Loucy (cell line): Measurements from ENCODE around the gene NDUFAF8.
"Not testable (repeated sequence)": the region's sequence is repeated elsewhere in the genome, so short reads cannot be mapped to it uniquely, and the experiment has no call there.

Source experiments
- H2AFZ ChIP-seq: fragments of 200-600 bp; sonication (generic); 2 replicates; pipeline ENCODE4 v1.6.0; 2016; ENCODE audit warnings: antibody characterized with exemption, mild to moderate bottlenecking, low read length, moderate library complexity
- H3F3A ChIP-seq: fragments of 200-600 bp; 2 replicates; pipeline ENCODE4 v1.6.0; 2016; ENCODE audit warnings: antibody characterized with exemption, low read depth, mild to moderate bottlenecking
- H3K27me3 ChIP-seq: fragments of 200-600 bp; sonication (generic); 2 replicates; pipeline ENCODE4 v1.6.1; 2014; ENCODE audit warnings: low read length, mild to moderate bottlenecking; ENCODE audit not compliant: insufficient read depth, poor library complexity, severe bottlenecking
- H3K36me3 ChIP-seq: fragments of 200-600 bp; sonication (generic); 2 replicates; pipeline ENCODE4 v1.6.1; 2016; ENCODE audit warnings: low read length; ENCODE audit not compliant: insufficient read depth
- H3K4me1 ChIP-seq: fragments of 200-600 bp; sonication (generic); 2 replicates; pipeline ENCODE4 v1.5.1; 2014; ENCODE audit warnings: low read length, mild to moderate bottlenecking; ENCODE audit not compliant: insufficient read depth, poor library complexity, severe bottlenecking
- H3K4me2 ChIP-seq: fragments of 200-600 bp; sonication (generic); 2 replicates; pipeline ENCODE4 v1.6.0; 2014; ENCODE audit warnings: antibody characterized with exemption, low read length, low read depth, mild to moderate bottlenecking; ENCODE audit not compliant: poor library complexity, severe bottlenecking
- H3K4me3 ChIP-seq: fragments of 200-600 bp; sonication (generic); 2 replicates; pipeline ENCODE4 v1.5.1; 2014; ENCODE audit warnings: low read length, mild to moderate bottlenecking, mixed read lengths; ENCODE audit not compliant: poor library complexity, severe bottlenecking
- H3K79me2 ChIP-seq: fragments of 200-600 bp; sonication (generic); 2 replicates; pipeline ENCODE4 v1.6.1; 2014; ENCODE audit warnings: low read length; ENCODE audit not compliant: insufficient read depth
- H3K9ac ChIP-seq: fragments of 200-600 bp; sonication (generic); 2 replicates; pipeline ENCODE4 v1.6.0; 2014; ENCODE audit warnings: mild to moderate bottlenecking, low read depth, low read length, moderate library complexity; ENCODE audit not compliant: poor library complexity, severe bottlenecking
- H3K9me2 ChIP-seq: fragments of 200-600 bp; sonication (generic); replicated peaks from 2 replicates; pipeline ENCODE4 v1.6.1; 2016; ENCODE audit warnings: low read depth, low read length, mixed read lengths
- H3K9me3 ChIP-seq: fragments of 200-600 bp; sonication (generic); 2 replicates; pipeline ENCODE4 v1.6.1; 2014; ENCODE audit warnings: mild to moderate bottlenecking, antibody characterized with exemption, low read length, low read depth; ENCODE audit not compliant: insufficient read depth
- H4K20me1 ChIP-seq: fragments of 200-600 bp; sonication (generic); 2 replicates; pipeline ENCODE4 v1.6.0; 2014; ENCODE audit warnings: antibody characterized with exemption, low read length, mild to moderate bottlenecking; ENCODE audit not compliant: insufficient read depth, poor library complexity, severe bottlenecking
- EZH2phosphoT487 ChIP-seq: fragments of 200-600 bp; IDR thresholded peaks from 2 replicates; pipeline ENCODE4 v1.6.1; 2018; ENCODE audit warnings: antibody characterized with exemption, mild to moderate bottlenecking, moderate library complexity, borderline replicate concordance
- TF ChIP-seq, protein P1 (sequence below): fragments of 200-600 bp; sonication (generic); conservative IDR thresholded peaks from 2 replicates; pipeline ENCODE4 v1.5.1; 2014; ENCODE audit warnings: mild to moderate bottlenecking, antibody characterized with exemption, low read length

Gene NDUFAF8

GRCh38 chr17:81222906-81223761, 16.0 kb upstream of the NDUFAF8 start, which contains the start of gene CEP131:
Gene CEP131 (minus strand): TSS chr17:81222965. CDS start chr17:81220056, 2,909 bp downstream.
- Histone ChIP-seq H4K20me1 (peaks cover 16% of the 10 kb centered on the region), H3K9ac (peak within 1 kb of the TSS; percentile 85), H3K27me3 (no peaks in the 10 kb centered on the region), H3K4me1 (peaks cover 20% of the 10 kb centered on the region), H3K36me3 (0 out of 2 replicates have a peak, but pooled peaks cover 4% of the 10 kb centered on the region), H3K9me2 (no peaks in the 10 kb centered on the region), H3F3A (no peaks in the 10 kb centered on the region; the same call in 1 of the 2 replicates), H3K4me2 (peak within 1 kb of the TSS; percentile 94), H3K9me3 (no peaks in the 10 kb centered on the region), H3K79me2 (peaks cover 27% of the 10 kb centered on the region), H2AFZ (peak within 1 kb of the TSS; percentile 86), H3K4me3 (peak within 1 kb of the TSS; percentile 95)
- TF ChIP-seq EZH2phosphoT487, result no peak
- TF ChIP-seq, protein P1, sequence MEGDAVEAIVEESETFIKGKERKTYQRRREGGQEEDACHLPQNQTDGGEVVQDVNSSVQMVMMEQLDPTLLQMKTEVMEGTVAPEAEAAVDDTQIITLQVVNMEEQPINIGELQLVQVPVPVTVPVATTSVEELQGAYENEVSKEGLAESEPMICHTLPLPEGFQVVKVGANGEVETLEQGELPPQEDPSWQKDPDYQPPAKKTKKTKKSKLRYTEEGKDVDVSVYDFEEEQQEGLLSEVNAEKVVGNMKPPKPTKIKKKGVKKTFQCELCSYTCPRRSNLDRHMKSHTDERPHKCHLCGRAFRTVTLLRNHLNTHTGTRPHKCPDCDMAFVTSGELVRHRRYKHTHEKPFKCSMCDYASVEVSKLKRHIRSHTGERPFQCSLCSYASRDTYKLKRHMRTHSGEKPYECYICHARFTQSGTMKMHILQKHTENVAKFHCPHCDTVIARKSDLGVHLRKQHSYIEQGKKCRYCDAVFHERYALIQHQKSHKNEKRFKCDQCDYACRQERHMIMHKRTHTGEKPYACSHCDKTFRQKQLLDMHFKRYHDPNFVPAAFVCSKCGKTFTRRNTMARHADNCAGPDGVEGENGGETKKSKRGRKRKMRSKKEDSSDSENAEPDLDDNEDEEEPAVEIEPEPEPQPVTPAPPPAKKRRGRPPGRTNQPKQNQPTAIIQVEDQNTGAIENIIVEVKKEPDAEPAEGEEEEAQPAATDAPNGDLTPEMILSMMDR, result no peak

DNA sequence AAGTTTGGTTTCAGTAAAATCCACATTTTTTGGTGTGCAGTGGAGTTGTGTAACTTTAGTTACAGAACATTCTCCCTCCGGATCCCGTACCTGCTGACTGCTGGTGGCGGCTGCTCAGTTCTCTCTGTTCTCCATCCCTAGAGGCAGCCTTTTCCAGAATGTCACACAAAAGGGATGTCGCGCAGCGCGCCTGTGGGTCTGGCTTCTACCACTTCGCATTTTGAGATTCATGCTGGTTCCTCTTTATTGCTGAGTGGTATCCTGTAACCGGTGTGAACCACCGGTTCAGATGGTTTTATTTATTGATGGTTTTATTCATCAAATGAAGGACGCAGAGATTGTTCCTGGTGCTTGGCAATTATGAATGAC, 15.4 kb upstream of the NDUFAF8 start:
- H4K20me1 ChIP-seq, result peaks cover 16% of the 10 kb centered on the region
- H3K27me3 ChIP-seq, result no peaks in the 10 kb centered on the region
- no peak overlapping the region for H3K4me3 ChIP-seq
- H3K4me2 ChIP-seq, result peak overlapping the region; percentile 52
- H3K36me3 ChIP-seq, result 0 out of 2 replicates have a peak, but pooled peaks cover 4% of the 10 kb centered on the region
- H3K79me2 ChIP-seq, result peaks cover 27% of the 10 kb centered on the region
- H2AFZ ChIP-seq, result peak overlapping the region; percentile 86
- no peaks in the 10 kb centered on the region for H3K9me2 ChIP-seq
- TF ChIP-seq EZH2phosphoT487, result no peak
- TF ChIP-seq, protein P1, result no peak
- H3F3A ChIP-seq, result no peaks in the 10 kb centered on the region; the same call in 1 of the 2 replicates
- H3K4me1 ChIP-seq, result peaks cover 20% of the 10 kb centered on the region
- no peaks in the 10 kb centered on the region for H3K9me3 ChIP-seq
- peak overlapping the region; percentile 41 for H3K9ac ChIP-seq

DNA sequence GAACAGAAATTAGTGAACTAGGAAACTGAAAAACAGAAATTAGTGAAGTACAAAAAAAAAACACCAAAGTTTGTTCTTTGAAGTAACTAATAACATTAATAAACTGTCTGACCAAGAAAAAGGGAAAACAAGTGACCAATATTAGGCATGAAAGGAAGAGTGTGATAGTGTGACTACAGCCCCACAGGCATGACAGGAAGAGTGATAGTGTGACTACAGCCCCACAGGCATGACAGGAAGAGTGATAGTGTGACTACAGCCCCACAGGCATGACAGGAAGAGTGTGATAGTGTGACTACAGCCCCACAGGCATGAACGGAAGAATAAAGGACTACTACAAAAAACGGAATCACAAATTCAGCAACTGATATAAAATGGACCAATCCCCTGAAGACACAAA, 11.5 kb upstream of the NDUFAF8 start:
- H3K4me3 ChIP-seq, H3K9me3 ChIP-seq, H3K9ac ChIP-seq, H3K9me2 ChIP-seq, H2AFZ ChIP-seq, H3K4me1 ChIP-seq, H4K20me1 ChIP-seq, H3K27me3 ChIP-seq, H3F3A ChIP-seq, H3K79me2 ChIP-seq: not testable (repeated sequence)
- peaks cover 14% of the 10 kb centered on the region; the same call in 1 of the 2 replicates for H3K36me3 ChIP-seq
- H3K4me2 ChIP-seq, result peak overlapping the region; percentile 22
